Fibroblast of lung (primary cell): ENCODE results near the gene YEATS4. TPM values are rescaled to one million over a fixed set of nuclear protein-coding genes. Genes with fewer than 3 reads are reported as not detected.

Source experiments
- DNase-seq, 2 donors: peaks; one replicate each; pipeline versions ENCODE4 v3.0.0 to v3.0.0-alpha.2; 2010; ENCODE audit warnings: low read depth in 2 of 2
- H2AFZ ChIP-seq: 2 replicates; pipeline ENCODE4 v1.5.1; 2012; ENCODE audit warnings: low read length, control low read depth, inconsistent platforms
- H3K27ac ChIP-seq: 2 replicates; pipeline ENCODE4 v1.5.1; 2011; ENCODE audit warnings: low read length, control low read depth; ENCODE audit not compliant: insufficient read depth
- H3K27me3 ChIP-seq: 2 replicates; pipeline ENCODE4 v1.5.1; 2011; ENCODE audit warnings: mild to moderate bottlenecking, low read length; ENCODE audit not compliant: control insufficient read depth, insufficient read depth
- H3K36me3 ChIP-seq: 2 replicates; pipeline ENCODE4 v1.5.1; 2011; ENCODE audit warnings: low read length; ENCODE audit not compliant: control insufficient read depth, insufficient read depth
- H3K4me1 ChIP-seq: 2 replicates; pipeline ENCODE4 v1.5.1; 2011; ENCODE audit warnings: low read length; ENCODE audit not compliant: control insufficient read depth, insufficient read depth; ENCODE audit errors: extremely low read depth
- H3K4me2 ChIP-seq: 2 replicates; pipeline ENCODE4 v1.5.1; 2011; ENCODE audit warnings: low read length, control low read depth; ENCODE audit not compliant: insufficient read depth; ENCODE audit errors: extremely low read depth
- H3K4me3 ChIP-seq, 4 experiments: fragments of 200-600 bp in 1 of 4; sonication (generic) in 1 of 4; replicated peaks in 1 of 4; 2 replicates each; pipeline ENCODE4 v1.5.1; 2011 to 2016; ENCODE audit warnings: low read length in 4 of 4, low read depth in 3 of 4, mild to moderate bottlenecking in 3 of 4, control low read depth in 2 of 4, inconsistent platforms in 1 of 4, mixed read lengths in 1 of 4; ENCODE audit not compliant: insufficient read depth in 1 of 4; ENCODE audit errors: control extremely low read depth in 1 of 4
- H3K79me2 ChIP-seq: 2 replicates; pipeline ENCODE4 v1.5.1; 2012; ENCODE audit warnings: mild to moderate bottlenecking, low read length, inconsistent platforms; ENCODE audit not compliant: control insufficient read depth, insufficient read depth
- H3K9ac ChIP-seq: 2 replicates; pipeline ENCODE4 v1.5.1; 2011; ENCODE audit warnings: mild to moderate bottlenecking, low read length, control low read depth; ENCODE audit not compliant: insufficient read depth
- H3K9me3 ChIP-seq: 2 replicates; pipeline ENCODE4 v1.5.1; 2012; ENCODE audit warnings: low read depth, low read length; ENCODE audit not compliant: control insufficient read depth, insufficient read depth
- H4K20me1 ChIP-seq: 2 replicates; pipeline ENCODE4 v1.5.1; 2011; ENCODE audit warnings: low read length; ENCODE audit not compliant: control insufficient read depth, insufficient read depth; ENCODE audit errors: extremely low read depth
- CTCF ChIP-seq, 2 donors: IDR thresholded peaks in 1 of 2; conservative IDR thresholded peaks in 1 of 2; 1 replicate in 1 of 2; 2 replicates in 1 of 2; pipeline ENCODE4 v1.5.1; 2011 to 2012; ENCODE audit warnings: low read length in 2 of 2, control low read depth in 1 of 2, inconsistent platforms in 1 of 2, low read depth in 1 of 2, mild to moderate bottlenecking in 1 of 2
- EZH2 ChIP-seq: IDR thresholded peaks from 2 replicates; pipeline ENCODE4 v1.5.1; 2012; ENCODE audit warnings: low read length, control low read depth, mild to moderate bottlenecking; ENCODE audit errors: missing control alignments
- polyA plus RNA-seq, 2 donors: library from polyadenylated mRNA; depleted of rRNA in 1 of 2; stranded (reverse) in 1 of 2; unstranded in 1 of 2; fragments of >200 nt; gene quantifications; 2 replicates each; pipeline ENCODE4 v1.2.1, GENCODE V29; 2011 to 2012; ENCODE audit warnings: missing spikeins in 1 of 2
- total RNA-seq: library from RNA; depleted of rRNA; stranded (reverse); fragments of >200 nt; gene quantifications from 2 replicates; pipeline ENCODE4 v1.2.1, GENCODE V29; 2014

YEATS4 gene
- total and polyA plus RNA-seq, 2 donors (not counting 1 experiment from before 2014, with no cell fraction given), result 14.1 to 16.3 TPM

DNA sequence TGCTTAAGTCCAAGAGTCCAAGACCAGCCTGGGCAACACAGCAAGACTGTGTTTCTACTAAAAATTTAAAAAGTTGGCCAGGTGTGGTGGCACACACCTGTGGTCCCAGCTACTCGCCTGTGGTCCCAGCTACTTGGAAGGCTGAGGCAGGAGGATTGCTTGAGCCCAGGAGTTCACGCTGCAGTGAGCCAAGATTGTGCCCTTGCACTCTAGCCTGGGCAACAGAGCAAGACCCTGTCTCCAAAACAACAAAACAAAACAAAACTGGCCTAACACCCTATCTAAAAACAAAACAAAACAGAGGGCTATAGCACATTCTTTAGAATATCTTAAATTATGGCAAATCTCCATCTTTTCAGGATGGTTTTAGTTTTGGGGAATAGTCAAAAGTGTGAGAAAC, 14.5 kb upstream of the YEATS4 start:
- no peak overlapping the region for H3K4me3 ChIP-seq
- H3K9ac ChIP-seq, result no peak overlapping the region
- TF ChIP-seq EZH2 (no peak), CTCF (conservative IDR thresholded peaks at IDR 0.05 in 1 of 2, IDR thresholded peaks at IDR 0.05 in 1 of 2; ENCODE audit: low read depth in 1 of 2, low read length in 2 of 2) (no peak)
- no peak overlapping the region for H2AFZ ChIP-seq
- no peaks in the 10 kb centered on the region for H3K9me3 ChIP-seq
- H3K4me1 ChIP-seq, result no peaks in the 10 kb centered on the region
- no peak overlapping the region for H3K27ac ChIP-seq
- no peak overlapping the region for H3K4me2 ChIP-seq
- H3K27me3 ChIP-seq, result peaks cover 11% of the 10 kb centered on the region
- no peaks in the 10 kb centered on the region for H4K20me1 ChIP-seq
- DNase-seq, result no peak
- H3K36me3 ChIP-seq, result no peaks in the 10 kb centered on the region
- no peaks in the 10 kb centered on the region for H3K79me2 ChIP-seq

GRCh38 chr12:69345742-69346141, 13.8 kb upstream of the YEATS4 start:
- Histone ChIP-seq H3K4me2 (no peak overlapping the region), H3K4me1 (no peaks in the 10 kb centered on the region), H3K9ac (no peak overlapping the region), H3K36me3 (no peaks in the 10 kb centered on the region), H3K27me3 (peaks cover 11% of the 10 kb centered on the region), H3K4me3 (no peak overlapping the region), H4K20me1 (no peaks in the 10 kb centered on the region), H3K79me2 (no peaks in the 10 kb centered on the region), H2AFZ (no peak overlapping the region), H3K9me3 (no peaks in the 10 kb centered on the region), H3K27ac (no peak overlapping the region)
- TF ChIP-seq EZH2 (no peak), CTCF (conservative IDR thresholded peaks at IDR 0.05 in 1 of 2, IDR thresholded peaks at IDR 0.05 in 1 of 2; ENCODE audit: low read depth in 1 of 2, low read length in 2 of 2) (no peak)
- DNase-seq, result no peak

DNA sequence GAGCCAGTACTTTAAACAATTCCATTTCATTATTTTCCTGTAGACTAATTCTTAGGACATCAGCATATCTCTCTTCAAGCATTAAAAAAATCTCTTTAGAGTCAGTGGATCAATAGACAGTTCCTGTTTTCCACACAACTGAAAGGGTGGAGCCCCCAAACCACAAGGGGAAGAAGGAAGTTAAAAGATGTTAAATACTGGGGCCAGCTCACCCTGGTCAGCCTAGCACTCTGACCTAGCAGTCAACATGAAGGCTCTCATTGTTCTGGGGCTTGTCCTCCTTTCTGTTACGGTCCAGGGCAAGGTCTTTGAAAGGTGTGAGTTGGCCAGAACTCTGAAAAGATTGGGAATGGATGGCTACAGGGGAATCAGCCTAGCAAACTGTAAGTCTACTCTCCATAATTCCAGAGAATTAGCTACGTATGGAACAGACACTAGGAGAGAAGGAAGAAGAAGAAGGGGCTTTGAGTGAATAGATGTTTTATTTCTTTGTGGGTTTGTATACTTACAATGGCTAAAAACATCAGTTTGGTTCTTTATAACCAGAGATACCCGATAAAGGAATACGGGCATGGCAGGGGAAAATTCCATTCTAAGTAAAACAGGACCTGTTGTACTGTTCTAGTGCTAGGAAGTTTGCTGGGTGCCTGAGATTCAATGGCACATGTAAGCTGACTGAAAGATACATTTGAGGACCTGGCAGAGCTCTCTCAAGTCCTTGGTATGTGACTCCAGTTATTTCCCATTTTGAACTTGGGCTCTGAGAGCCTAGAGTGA, 11.2 kb upstream of the YEATS4 start, which contains the start of gene LYZ:
Gene LYZ (plus strand): TSS at position 220 of the 777 bp plus-strand sequence. CDS start 28 bp downstream, at position 248.
- Histone ChIP-seq H3K4me2 (no peak within 1 kb of the TSS), H3K36me3 (no peaks in the 10 kb centered on the region), H2AFZ (no peak within 1 kb of the TSS), H3K4me3 (no peak within 1 kb of the TSS), H3K9me3 (no peaks in the 10 kb centered on the region), H4K20me1 (no peaks in the 10 kb centered on the region), H3K27ac (no peak within 1 kb of the TSS), H3K79me2 (no peaks in the 10 kb centered on the region), H3K27me3 (peaks cover 6% of the 10 kb centered on the region), H3K9ac (no peak within 1 kb of the TSS), H3K4me1 (no peaks in the 10 kb centered on the region)
- TF ChIP-seq CTCF (conservative IDR thresholded peaks at IDR 0.05 in 1 of 2, IDR thresholded peaks at IDR 0.05 in 1 of 2; ENCODE audit: low read depth in 1 of 2, low read length in 2 of 2) (no peak), EZH2 (no peak)
- DNase-seq, result no peak
